ENCODE measurements around the gene ARL4A. TPM values are rescaled to one million over a fixed set of nuclear protein-coding genes. Genes with fewer than 3 reads are reported as not detected.
A peak's percentile ranks its signal among the peaks of the same experiment; 100 is the strongest.

Gene ARL4A
- total and polyA plus RNA-seq, 2 of the 13 experiments (the other 11 are each of a cell fraction or from before 2014, with no cell fraction given): 10.8 to 25.6 TPM

GRCh38 chr7:12686891-12687717, at the start of gene ARL4A (continued):
- peak; percentile 79 for TF ChIP-seq ZSCAN9 (CRISPR knock-in tag; IDR thresholded peaks at IDR 0.05; ENCODE audit: borderline replicate concordance)
- TF ChIP-seq ZNF142 (CRISPR knock-in tag; IDR thresholded peaks at IDR 0.05): peak; percentile 58; the same call in 1 of the 2 replicates
- no peak; the same call in 1 of the 2 replicates for TF ChIP-seq ZNF776 (CRISPR knock-in tag; IDR thresholded peaks at IDR 0.05)
- TF ChIP-seq TFAP4 (IDR thresholded peaks at IDR 0.05; ENCODE audit: borderline replicate concordance, low read depth): no peak; the same call in 1 of the 2 replicates
- TF ChIP-seq MNT (IDR thresholded peaks at IDR 0.05): 0 out of 2 replicates have a peak, but pooled peaks have one; percentile 3
- TF ChIP-seq BORCS8-MEF2B (CRISPR knock-in tag; IDR thresholded peaks at IDR 0.05): no peak
- no peak for TF ChIP-seq ZNF782 (CRISPR knock-in tag; IDR thresholded peaks at IDR 0.05; ENCODE audit: borderline replicate concordance)
- TF ChIP-seq PHF21A (CRISPR knock-in tag; IDR thresholded peaks at IDR 0.05): no peak
- peak; percentile 80; the same call in 1 of the 2 replicates for TF ChIP-seq NAIF1 (CRISPR knock-in tag; IDR thresholded peaks at IDR 0.05; ENCODE audit: borderline replicate concordance)
- TF ChIP-seq ZSCAN25 (CRISPR knock-in tag; IDR thresholded peaks at IDR 0.05): no peak
- peak; percentile 65; the same call in 1 of the 2 replicates for TF ChIP-seq YEATS2 (CRISPR knock-in tag; IDR thresholded peaks at IDR 0.05; ENCODE audit: borderline replicate concordance)
- peak; percentile 67 for TF ChIP-seq GFI1 (CRISPR knock-in tag; IDR thresholded peaks at IDR 0.05; ENCODE audit: borderline replicate concordance)
- no peak; the same call in 1 of the 2 replicates for TF ChIP-seq CHCHD3 (CRISPR knock-in tag; IDR thresholded peaks at IDR 0.05)
- TF ChIP-seq NCOA5 (CRISPR knock-in tag; IDR thresholded peaks at IDR 0.05): no peak
- peak; percentile 83; the same call in 1 of the 2 replicates for TF ChIP-seq BCL3 (CRISPR knock-in tag; IDR thresholded peaks at IDR 0.05)
- TF ChIP-seq PHF5A (CRISPR knock-in tag; IDR thresholded peaks at IDR 0.05; ENCODE audit: low read depth, unreplicated experiment): no peak
- 0 out of 2 replicates have a peak, but pooled peaks have one; percentile 39 for TF ChIP-seq RFXANK (CRISPR knock-in tag; IDR thresholded peaks at IDR 0.05)
- TF ChIP-seq FOXA3 (CRISPR knock-in tag; IDR thresholded peaks at IDR 0.05): peak; percentile 46
- no peak for TF ChIP-seq FOXM1 (CRISPR knock-in tag; IDR thresholded peaks at IDR 0.05)

Data from HepG2 (cell line).